Measurements from ENCODE around the gene GEMIN5.
"Not testable (repeated sequence)": the region's sequence is repeated elsewhere in the genome, so short reads cannot be mapped to it uniquely, and the experiment has no call there.

GEMIN5 gene

DNA sequence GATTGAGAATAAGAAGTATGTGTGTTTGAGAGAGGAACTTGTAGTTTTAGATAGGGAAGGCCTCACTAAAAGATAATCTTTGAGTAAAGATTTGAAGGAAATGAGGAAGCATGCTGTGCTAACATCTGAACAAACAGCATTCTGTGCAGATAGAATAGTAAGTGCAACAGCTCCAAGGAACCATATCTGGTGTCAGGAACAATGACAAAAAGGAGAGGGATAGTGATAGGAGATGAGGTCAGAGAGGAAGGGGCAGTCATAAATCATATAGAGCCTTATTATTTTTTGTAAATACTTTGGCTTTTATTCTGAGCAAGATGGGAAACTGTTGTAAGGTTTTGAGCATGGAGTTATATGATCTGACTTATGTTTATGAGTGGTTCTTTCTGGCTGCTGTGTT lies 6.7 kb upstream of the GEMIN5 start:
- Histone ChIP-seq H3K27ac (ENCODE audit: insufficient read depth, low read depth, low read length, poor library complexity, severe bottlenecking) (no peak overlapping the region), H3K4me1 (ENCODE audit: control insufficient read depth, insufficient read depth, low read length) (peaks cover 4% of the 10 kb centered on the region), H3K4me3 (ENCODE audit: insufficient read depth, low read depth, low read length) (no peak overlapping the region), H3K27me3 (ENCODE audit: control insufficient read depth, insufficient read depth, low read length, poor library complexity, severe bottlenecking) (no peaks in the 10 kb centered on the region), H3K36me3 (ENCODE audit: control insufficient read depth, insufficient read depth, low read length) (no peaks in the 10 kb centered on the region), H3K9me3 (ENCODE audit: control insufficient read depth, low read length) (no peaks in the 10 kb centered on the region)

GRCh38 chr5:154943527-154943926 lies 5.5 kb upstream of the GEMIN5 start:
- Histone ChIP-seq H3K36me3 (ENCODE audit: control insufficient read depth, insufficient read depth, low read length) (no peaks in the 10 kb centered on the region), H3K27me3 (ENCODE audit: control insufficient read depth, insufficient read depth, low read length, poor library complexity, severe bottlenecking) (no peaks in the 10 kb centered on the region), H3K27ac (ENCODE audit: insufficient read depth, low read depth, low read length, poor library complexity, severe bottlenecking) (no peak overlapping the region), H3K4me1 (ENCODE audit: control insufficient read depth, insufficient read depth, low read length) (peaks cover 4% of the 10 kb centered on the region), H3K9me3 (ENCODE audit: control insufficient read depth, low read length) (no peaks in the 10 kb centered on the region), H3K4me3 (ENCODE audit: insufficient read depth, low read depth, low read length) (no peak overlapping the region)
- 87 to 98% methylated on average over 5 of the region's 5 CpGs for WGBS, 2 experiments

DNA sequence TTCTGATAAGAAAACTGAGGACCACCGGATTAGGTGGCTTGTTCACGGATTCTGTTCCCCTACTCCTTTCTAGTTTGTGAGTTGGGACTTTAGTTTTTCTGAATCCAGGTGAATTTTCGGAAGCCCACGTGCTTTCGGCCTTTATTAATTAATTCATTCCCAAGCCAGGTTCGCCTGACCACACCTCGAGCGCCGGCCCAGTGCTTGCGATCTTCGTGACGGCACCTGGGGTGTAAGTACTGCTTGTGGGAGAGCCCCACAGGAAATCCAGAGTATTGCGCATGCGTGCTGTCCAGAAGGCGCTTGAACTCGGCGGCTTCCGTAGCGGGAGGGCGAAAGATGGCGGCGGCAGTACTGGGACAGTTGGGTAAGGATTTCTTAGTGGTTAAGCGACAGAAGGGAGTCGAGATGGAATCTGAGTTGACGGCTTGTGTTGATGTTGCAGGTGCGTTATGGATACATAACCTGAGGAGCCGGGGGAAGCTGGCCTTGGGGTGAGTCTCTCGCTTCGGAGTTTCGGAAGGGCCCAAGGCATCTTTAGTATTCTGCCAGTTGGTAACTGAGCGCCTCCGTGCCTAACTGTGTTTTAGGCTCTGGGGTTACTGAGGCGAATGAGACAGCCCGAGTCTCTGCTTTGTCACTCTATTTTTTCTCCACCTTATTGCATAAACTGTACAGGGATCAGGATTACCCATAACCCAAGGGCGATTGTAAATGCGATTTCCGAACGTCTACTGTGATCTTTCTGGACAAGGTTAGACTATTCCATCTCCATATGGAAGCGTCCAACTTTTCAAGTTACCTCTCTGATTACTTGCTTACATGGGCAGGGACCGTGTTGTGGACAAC lies 3.0 kb upstream of the GEMIN5 start, which contains the start of gene MRPL22:
TSS of gene MRPL22 (plus strand) at position 302 of the 849 bp plus-strand sequence. CDS start at position 340, 38 bp downstream.
- Histone ChIP-seq H3K36me3 (ENCODE audit: control insufficient read depth, insufficient read depth, low read length) (no peaks in the 10 kb centered on the region), H3K4me1 (ENCODE audit: control insufficient read depth, insufficient read depth, low read length) (peaks cover 4% of the 10 kb centered on the region), H3K27me3 (ENCODE audit: control insufficient read depth, insufficient read depth, low read length, poor library complexity, severe bottlenecking) (no peaks in the 10 kb centered on the region), H3K4me3 (ENCODE audit: insufficient read depth, low read depth, low read length) (peak within 1 kb of the TSS; percentile 71), H3K9me3 (ENCODE audit: control insufficient read depth, low read length) (no peaks in the 10 kb centered on the region), H3K27ac (ENCODE audit: insufficient read depth, low read depth, low read length, poor library complexity, severe bottlenecking) (peak within 1 kb of the TSS; percentile 27)
- 4 to 5% methylated on average over 40 of the region's 40 CpGs for WGBS, 2 experiments

DNA sequence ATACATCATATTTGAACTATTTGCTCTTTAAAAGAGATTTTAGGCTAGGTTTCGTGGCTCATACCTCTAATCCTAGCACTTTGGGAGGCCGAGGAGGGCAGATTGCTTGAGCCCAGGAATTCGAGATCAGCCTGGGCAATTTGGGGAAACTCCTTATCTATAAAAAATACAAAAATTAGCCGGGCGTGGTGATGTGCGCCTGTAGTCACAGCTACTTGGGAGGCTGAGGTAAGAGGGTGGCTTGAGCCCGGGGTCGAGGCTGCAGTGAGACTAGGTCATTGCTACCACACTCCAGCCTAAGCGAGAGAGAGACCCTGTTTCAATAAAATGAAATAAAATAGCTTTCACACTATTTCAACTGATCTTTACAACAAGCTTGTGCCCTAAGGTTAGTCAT lies 2.4 kb upstream of the GEMIN5 start:
- Histone ChIP-seq H3K27ac (ENCODE audit: insufficient read depth, low read depth, low read length, poor library complexity, severe bottlenecking) (no peak overlapping the region), H3K9me3 (ENCODE audit: control insufficient read depth, low read length) (no peaks in the 10 kb centered on the region), H3K4me1 (ENCODE audit: control insufficient read depth, insufficient read depth, low read length) (peaks cover 4% of the 10 kb centered on the region), H3K4me3 (ENCODE audit: insufficient read depth, low read depth, low read length) (peak overlapping the region; percentile 71), H3K36me3 (ENCODE audit: control insufficient read depth, insufficient read depth, low read length) (no peaks in the 10 kb centered on the region), H3K27me3 (ENCODE audit: control insufficient read depth, insufficient read depth, low read length, poor library complexity, severe bottlenecking) (no peaks in the 10 kb centered on the region)
- 88 to 93% methylated on average over 9 of the region's 9 CpGs for WGBS, 2 experiments

- H3K4me3 ChIP-seq (ENCODE audit: insufficient read depth, low read depth, low read length); H3K9me3 ChIP-seq (ENCODE audit: control insufficient read depth, low read length); H3K27me3 ChIP-seq (ENCODE audit: control insufficient read depth, insufficient read depth, low read length, poor library complexity, severe bottlenecking); H3K4me1 ChIP-seq (ENCODE audit: control insufficient read depth, insufficient read depth, low read length); H3K36me3 ChIP-seq (ENCODE audit: control insufficient read depth, insufficient read depth, low read length); H3K27ac ChIP-seq (ENCODE audit: insufficient read depth, low read depth, low read length, poor library complexity, severe bottlenecking): not testable (repeated sequence)
- 92 to 96% methylated on average over 5 of the region's 5 CpGs for WGBS, 2 experiments
These were observed 1.4 kb upstream of the GEMIN5 start for GRCh38 chr5:154939387-154939786.

GRCh38 chr5:154937186-154937717 lies 759 bp downstream of the GEMIN5 start:
- Histone ChIP-seq H3K4me3 (ENCODE audit: insufficient read depth, low read depth, low read length) (peak overlapping the region; percentile 98), H3K4me1 (ENCODE audit: control insufficient read depth, insufficient read depth, low read length) (peaks cover 3% of the 10 kb centered on the region), H3K9me3 (ENCODE audit: control insufficient read depth, low read length) (no peaks in the 10 kb centered on the region), H3K27me3 (ENCODE audit: control insufficient read depth, insufficient read depth, low read length, poor library complexity, severe bottlenecking) (no peaks in the 10 kb centered on the region), H3K36me3 (ENCODE audit: control insufficient read depth, insufficient read depth, low read length) (no peaks in the 10 kb centered on the region), H3K27ac (ENCODE audit: insufficient read depth, low read depth, low read length, poor library complexity, severe bottlenecking) (no peak overlapping the region)
- WGBS, 2 experiments: 25% methylated on average over 11 of the region's 11 CpGs

DNA sequence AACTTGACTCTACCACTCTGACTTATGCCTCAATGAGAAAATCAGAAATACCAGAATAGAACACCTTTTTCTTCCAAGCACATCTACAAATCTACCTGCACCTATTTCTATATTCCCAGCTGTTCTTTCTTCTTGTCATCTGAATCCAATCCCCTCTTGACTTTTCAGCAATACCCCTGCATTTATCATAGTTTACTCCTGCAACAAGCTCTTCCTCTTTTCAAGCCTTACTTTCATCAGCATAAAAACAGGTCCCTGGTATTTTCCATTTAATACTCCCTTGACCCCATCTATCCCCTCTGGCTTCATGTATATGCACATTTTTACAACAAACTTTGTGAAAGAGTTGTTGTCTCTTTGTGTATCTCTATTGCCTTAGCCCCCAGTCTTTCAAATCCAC lies 3.1 kb downstream of the GEMIN5 start:
- Histone ChIP-seq H3K4me1 (ENCODE audit: control insufficient read depth, insufficient read depth, low read length) (no peaks in the 10 kb centered on the region), H3K27ac (ENCODE audit: insufficient read depth, low read depth, low read length, poor library complexity, severe bottlenecking) (no peak overlapping the region), H3K27me3 (ENCODE audit: control insufficient read depth, insufficient read depth, low read length, poor library complexity, severe bottlenecking) (no peaks in the 10 kb centered on the region), H3K4me3 (ENCODE audit: insufficient read depth, low read depth, low read length) (no peak overlapping the region), H3K36me3 (ENCODE audit: control insufficient read depth, insufficient read depth, low read length) (peaks cover 4% of the 10 kb centered on the region), H3K9me3 (ENCODE audit: control insufficient read depth, low read length) (no peaks in the 10 kb centered on the region)

DNA sequence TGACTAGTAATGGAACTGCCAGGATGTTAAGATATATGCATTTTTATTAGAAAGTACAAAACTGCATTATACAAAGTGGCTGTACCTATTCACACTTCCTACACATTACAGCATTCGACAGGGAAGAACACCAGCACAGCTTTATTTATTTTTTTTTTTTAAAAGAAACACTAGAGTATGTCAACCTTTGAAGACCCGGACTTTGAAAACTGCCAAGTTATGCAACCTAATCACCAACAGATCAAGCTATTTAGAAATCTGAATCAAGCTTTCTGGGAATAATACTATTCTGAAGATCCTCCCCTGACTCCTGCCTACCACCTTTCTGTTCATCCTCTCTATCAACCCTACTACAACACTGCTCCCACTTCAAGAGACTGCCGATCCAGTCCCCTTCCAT lies 4.5 kb downstream of the GEMIN5 start:
- no peaks in the 10 kb centered on the region for H3K9me3 ChIP-seq (ENCODE audit: control insufficient read depth, low read length)
- H3K27ac ChIP-seq (ENCODE audit: insufficient read depth, low read depth, low read length, poor library complexity, severe bottlenecking): no peak overlapping the region
- H3K27me3 ChIP-seq (ENCODE audit: control insufficient read depth, insufficient read depth, low read length, poor library complexity, severe bottlenecking): no peaks in the 10 kb centered on the region
- WGBS, 2 experiments: 94 to 96% methylated on average over 3 of the region's 3 CpGs
- no peak overlapping the region for H3K4me3 ChIP-seq (ENCODE audit: insufficient read depth, low read depth, low read length)
- no peaks in the 10 kb centered on the region for H3K4me1 ChIP-seq (ENCODE audit: control insufficient read depth, insufficient read depth, low read length)
- peaks cover 4% of the 10 kb centered on the region for H3K36me3 ChIP-seq (ENCODE audit: control insufficient read depth, insufficient read depth, low read length)

GRCh38 chr5:154923441-154924430 lies 14.3 kb downstream of the GEMIN5 start:
- no peaks in the 10 kb centered on the region for H3K4me1 ChIP-seq (ENCODE audit: control insufficient read depth, insufficient read depth, low read length)
- H3K36me3 ChIP-seq (ENCODE audit: control insufficient read depth, insufficient read depth, low read length): peaks cover 17% of the 10 kb centered on the region
- WGBS, 2 experiments: 93 to 99% methylated on average over 5 to 7 of the region's 7 CpGs
- no peak overlapping the region for H3K4me3 ChIP-seq (ENCODE audit: insufficient read depth, low read depth, low read length)
- H3K27ac ChIP-seq (ENCODE audit: insufficient read depth, low read depth, low read length, poor library complexity, severe bottlenecking): no peak overlapping the region
- no peaks in the 10 kb centered on the region for H3K27me3 ChIP-seq (ENCODE audit: control insufficient read depth, insufficient read depth, low read length, poor library complexity, severe bottlenecking)
- no peaks in the 10 kb centered on the region for H3K9me3 ChIP-seq (ENCODE audit: control insufficient read depth, low read length)

DNA sequence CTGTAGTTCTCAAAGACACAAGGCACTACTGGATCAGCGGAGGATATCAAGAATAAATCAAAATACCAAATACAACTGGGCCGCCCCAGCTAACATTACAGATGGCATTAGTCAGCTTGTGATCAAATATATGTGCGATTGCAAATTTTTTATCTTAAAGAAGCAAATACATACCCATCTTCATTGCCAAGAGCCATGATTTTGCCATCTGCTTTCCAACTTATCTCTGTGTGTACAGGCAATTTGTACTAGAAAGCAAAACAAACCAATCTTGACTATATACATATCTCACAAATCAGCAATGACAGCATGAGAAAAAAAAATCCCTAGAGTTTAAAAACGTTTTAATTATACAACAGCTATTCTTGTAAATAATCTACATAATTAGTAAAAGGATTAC lies 20.3 kb downstream of the GEMIN5 start:
- Histone ChIP-seq H3K4me3 (ENCODE audit: insufficient read depth, low read depth, low read length) (no peak overlapping the region), H3K27ac (ENCODE audit: insufficient read depth, low read depth, low read length, poor library complexity, severe bottlenecking) (no peak overlapping the region), H3K36me3 (ENCODE audit: control insufficient read depth, insufficient read depth, low read length) (no peaks in the 10 kb centered on the region), H3K27me3 (ENCODE audit: control insufficient read depth, insufficient read depth, low read length, poor library complexity, severe bottlenecking) (no peaks in the 10 kb centered on the region), H3K4me1 (ENCODE audit: control insufficient read depth, insufficient read depth, low read length) (no peaks in the 10 kb centered on the region), H3K9me3 (ENCODE audit: control insufficient read depth, low read length) (no peaks in the 10 kb centered on the region)
- 94 to 98% methylated on average over 3 of the region's 4 CpGs for WGBS, 2 experiments
